Stimulated activated CD4-positive, alpha-beta T cell treated with anti-CD3 and anti-CD28 coated beads, TNF-alpha, amount 100 ng/mL, for 24 hours (primary cell): ENCODE results near the gene MARVELD3.
"Not testable (repeated sequence)": the region's sequence is repeated elsewhere in the genome, so short reads cannot be mapped to it uniquely, and the experiment has no call there.

ENCODE experiments used
- DNase-seq, 3 experiments: peaks; one replicate each; pipeline ENCODE4 v3.0.0-alpha.2; 2020; ENCODE audit warnings: low read depth in 3 of 3

The MARVELD3 gene

DNA sequence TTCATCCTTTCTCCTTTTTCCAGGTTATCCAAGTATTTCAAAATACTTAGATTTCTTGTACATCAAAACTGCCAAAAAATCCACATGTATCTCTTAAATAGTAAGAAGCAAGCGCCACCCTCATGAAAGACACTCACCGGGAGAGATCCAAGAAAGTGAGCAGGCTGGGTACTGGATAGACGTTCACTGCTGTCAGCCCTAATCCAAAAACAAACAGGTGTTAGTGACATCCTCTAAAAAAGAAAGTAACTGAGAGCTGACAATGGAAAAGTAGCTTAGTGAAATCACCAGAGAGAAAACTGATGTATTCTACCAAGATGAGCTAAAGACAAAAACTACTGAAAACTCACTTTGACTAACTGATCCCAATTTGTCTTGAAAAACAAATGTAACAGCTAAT, 46.1 kb downstream of the MARVELD3 start:
- DNase-seq = no peak

DNA sequence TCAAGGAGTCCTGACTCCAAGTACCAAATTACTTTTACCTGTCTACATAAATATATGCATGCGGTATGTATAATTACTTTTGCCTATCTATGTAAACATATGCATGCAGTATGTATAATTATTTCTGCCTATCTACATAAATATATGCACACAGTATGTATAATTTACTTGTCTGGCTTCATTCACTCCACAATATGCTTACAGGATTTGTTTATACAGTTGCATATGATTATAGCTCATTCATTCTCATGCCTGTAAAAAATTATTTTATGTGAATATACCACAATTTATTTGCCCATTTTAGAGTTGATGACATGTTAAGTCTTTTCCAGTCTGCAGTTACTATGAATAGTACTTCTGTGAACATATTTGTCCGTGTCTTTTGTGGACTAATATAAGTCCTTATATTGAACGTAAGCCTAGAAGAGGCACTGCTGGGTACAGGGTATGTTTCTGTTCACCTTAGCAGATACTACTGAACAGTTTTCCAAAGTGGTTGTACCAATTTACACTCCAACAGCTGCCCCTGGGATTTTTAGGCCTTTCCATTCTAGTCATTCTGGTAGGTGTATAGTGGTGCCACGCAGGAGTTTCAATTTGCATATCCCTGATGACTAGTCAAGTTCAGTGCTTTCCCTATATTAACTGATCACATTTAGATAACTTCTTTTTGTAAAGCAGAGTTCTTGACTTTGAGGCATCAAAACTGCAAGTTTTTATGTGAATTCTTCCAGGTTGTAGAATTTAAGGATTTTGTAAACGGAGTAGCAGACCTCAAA, 47.0 kb downstream of the MARVELD3 start:
- DNase-seq = no peak

- DNase-seq = no peak
Measured at GRCh38 chr16:71673582-71673973, 47.6 kb downstream of the MARVELD3 start.

- no peak for DNase-seq
Measured at GRCh38 chr16:71674229-71674628, 48.2 kb downstream of the MARVELD3 start.

GRCh38 chr16:71675380-71675779, 49.4 kb downstream of the MARVELD3 start:
- no peak for DNase-seq

DNA sequence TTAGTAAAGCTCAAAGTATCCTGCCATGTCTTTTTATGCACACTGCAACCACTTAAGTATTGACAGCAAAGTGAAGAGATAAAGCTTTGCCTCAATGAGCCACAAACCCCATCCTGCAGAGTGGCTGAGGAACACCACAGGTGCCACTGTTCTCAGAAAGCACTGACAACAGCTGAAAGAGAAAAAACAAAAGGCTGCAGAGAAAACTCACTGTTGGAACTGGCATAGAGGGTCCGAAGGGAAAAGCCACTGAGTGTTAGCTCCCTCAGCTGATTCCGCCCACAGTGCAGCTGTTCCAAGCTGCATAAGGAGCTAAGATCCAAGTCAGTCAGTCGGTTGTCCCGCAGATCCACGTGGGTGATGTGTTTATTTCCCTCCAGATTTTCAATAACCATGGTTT, 50.3 kb downstream of the MARVELD3 start:
- no peak for DNase-seq

GRCh38 chr16:71681360-71681759, 55.4 kb downstream of the MARVELD3 start:
- DNase-seq = no peak

DNA sequence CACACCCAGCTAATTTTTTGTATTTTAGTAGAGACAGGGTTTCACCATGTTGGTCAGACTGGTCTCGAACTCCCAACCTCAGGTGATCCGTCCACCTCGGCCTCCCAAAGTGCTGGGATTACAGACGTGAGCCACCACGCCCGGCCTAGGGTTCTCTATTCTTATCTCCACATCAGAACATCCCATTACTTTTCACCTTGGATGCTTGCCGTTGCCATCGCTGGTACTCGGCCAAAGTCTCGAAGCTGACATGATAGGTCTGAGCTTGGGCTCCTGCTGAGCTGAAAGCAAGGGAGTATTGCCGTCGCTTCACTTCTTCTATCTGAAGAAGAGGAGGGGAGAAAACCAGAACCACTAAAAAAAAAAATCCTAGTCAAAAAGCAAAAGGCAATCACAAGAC, 58.3 kb downstream of the MARVELD3 start:
- DNase-seq = not testable (repeated sequence)
